Chondrocyte (in vitro differentiated cells): ENCODE results near the gene URB2. TPM values are rescaled to one million over a fixed set of nuclear protein-coding genes. Genes with fewer than 3 reads are reported as not detected.

ENCODE experiments used
- DNase-seq: peaks from one replicate; pipeline ENCODE4 v3.0.0; 2021; ENCODE audit warnings: mixed read lengths, low spot score
- H3K27ac Mint-ChIP-seq: one replicate; pipeline ENCODE4 v1.8.0; 2021; ENCODE audit warnings: mild to moderate bottlenecking, moderate library complexity, mixed read lengths; ENCODE audit not compliant: unreplicated experiment
- H3K27me3 Mint-ChIP-seq: 2 replicates; pipeline ENCODE4 v1.8.0; 2021; ENCODE audit warnings: low read depth, mixed read lengths
- H3K36me3 Mint-ChIP-seq: 2 replicates; pipeline ENCODE4 v1.8.0; 2021; ENCODE audit warnings: low read depth, mixed read lengths
- H3K4me1 Mint-ChIP-seq: 2 replicates; pipeline ENCODE4 v1.8.0; 2021; ENCODE audit warnings: low read depth, mild to moderate bottlenecking, mixed read lengths
- H3K4me3 Mint-ChIP-seq: one replicate; pipeline ENCODE4 v1.8.0; 2021; ENCODE audit warnings: mild to moderate bottlenecking, moderate library complexity, mixed read lengths; ENCODE audit not compliant: unreplicated experiment
- H3K9me3 Mint-ChIP-seq: 2 replicates; pipeline ENCODE4 v1.8.0; 2021; ENCODE audit warnings: low read depth, mixed read lengths
- CTCF ChIP-seq: fragments of 200-600 bp; sonication (generic); IDR thresholded peaks from 2 replicates; pipeline ENCODE4 v1.5.0; 2021; ENCODE audit warnings: antibody characterized with exemption, mild to moderate bottlenecking, moderate library complexity
- long read RNA-seq: library from polyadenylated mRNA; stranded (forward); transcript quantifications from one replicate; pipeline ENCODE4 v2.0.0, GENCODE V29; 2021
- total RNA-seq: library from RNA; stranded (reverse); gene quantifications from 3 replicates; pipeline ENCODE4 v1.2.1, GENCODE V29; 2021

URB2 gene
- 7.9 to 11.7 TPM (median 8.4 TPM) in 3 replicates for total RNA-seq
- long read RNA-seq, full-length matches to known transcripts, result 3 of 10 reads
- long read RNA-seq, partial matches to known transcripts, result 2 of 10 reads
- long read RNA-seq, other reads (novel, unspliced or antisense), result 5 of 10 reads

GRCh38 chr1:229625915-229626831 lies at the start of gene URB2, which contains the start of gene TAF5L:
Gene URB2 (plus strand): TSS chr1:229626247. CDS start chr1:229627634, 1,387 bp downstream.
Gene TAF5L (minus strand): TSS chr1:229626122. CDS start chr1:229614482, 11,640 bp downstream.
- H3K27ac Mint-ChIP-seq, result peak within 1 kb of the TSS; percentile 98
- H3K4me3 Mint-ChIP-seq, result peak within 1 kb of the TSS; percentile 98
- no peak for TF ChIP-seq CTCF

GRCh38 chr1:229578168-229579058 lies 47.6 kb upstream of the URB2 start:
- Mint-ChIP-seq H3K36me3 (no peaks in the 10 kb centered on the region), H3K4me3 (no peak overlapping the region), H3K27ac (peak overlapping the region; percentile 58), H3K9me3 (no peaks in the 10 kb centered on the region), H3K4me1 (peaks cover 29% of the 10 kb centered on the region), H3K27me3 (no peaks in the 10 kb centered on the region)
- TF ChIP-seq CTCF, result peak; percentile 32
- DNase-seq, result no peak

More at GRCh38 chr1:229625915-229626831, at the start of gene URB2, which contains the start of gene TAF5L:
- Mint-ChIP-seq H3K36me3 (no peaks in the 10 kb centered on the region), H3K9me3 (no peaks in the 10 kb centered on the region), H3K27me3 (no peaks in the 10 kb centered on the region), H3K4me1 (peaks cover 61% of the 10 kb centered on the region)
- peak; percentile 96 for DNase-seq

GRCh38 chr1:229579059-229579673 lies 46.9 kb upstream of the URB2 start:
- DNase-seq, result no peak
- Mint-ChIP-seq H3K4me1 (peaks cover 29% of the 10 kb centered on the region), H3K9me3 (no peaks in the 10 kb centered on the region), H3K27me3 (no peaks in the 10 kb centered on the region), H3K4me3 (peak overlapping the region; percentile 31), H3K27ac (peak overlapping the region; percentile 58), H3K36me3 (no peaks in the 10 kb centered on the region)
- no peak for TF ChIP-seq CTCF

GRCh38 chr1:229581485-229581884 lies 44.6 kb upstream of the URB2 start:
- no peaks in the 10 kb centered on the region for H3K27me3 Mint-ChIP-seq
- no peak overlapping the region for H3K4me3 Mint-ChIP-seq
- H3K9me3 Mint-ChIP-seq, result no peaks in the 10 kb centered on the region
- TF ChIP-seq CTCF, result no peak
- no peak for DNase-seq
- no peak overlapping the region for H3K27ac Mint-ChIP-seq
- H3K4me1 Mint-ChIP-seq, result peaks cover 35% of the 10 kb centered on the region
- H3K36me3 Mint-ChIP-seq, result no peaks in the 10 kb centered on the region
